Breast epithelium (tissue), 4 donors: Measurements from ENCODE around the gene MGME1. TPM values are rescaled to one million over a fixed set of nuclear protein-coding genes. Genes with fewer than 3 reads are reported as not detected.
A peak's percentile ranks its signal among the peaks of the same experiment; 100 is the strongest.

Experiments
- DNase-seq, 2 donors: peaks; one replicate each; pipeline ENCODE4 v3.0.0-alpha.2; 2019; ENCODE audit warnings: low spot score in 2 of 2
- H3K27ac ChIP-seq, 2 donors: fragments of 200-600 bp; sonication (generic) in 1 of 2; one replicate each; pipeline ENCODE4 v1.5.1; 2016 to 2019; ENCODE audit warnings: mild to moderate bottlenecking in 1 of 2
- H3K27me3 ChIP-seq, 2 donors: fragments of 200-600 bp; sonication (generic) in 1 of 2; one replicate each; pipeline versions ENCODE4 v1.5.1 to v1.6.0; 2017 to 2019; ENCODE audit warnings: control low read depth in 1 of 2, mild to moderate bottlenecking in 1 of 2
- H3K36me3 ChIP-seq: fragments of 200-600 bp; one replicate; pipeline ENCODE4 v1.5.1; 2019
- H3K4me1 ChIP-seq, 2 donors: fragments of 200-600 bp; sonication (generic); one replicate each; pipeline ENCODE4 v1.5.1; 2016 to 2019; ENCODE audit warnings: control low read depth in 1 of 2
- H3K4me3 ChIP-seq, 3 donors: fragments of 200-600 bp; sonication (generic); 1 replicate in 2 of 3; 2 replicates in 1 of 3; pipeline ENCODE4 v1.5.1; 2016 to 2019; ENCODE audit warnings: mild to moderate bottlenecking in 3 of 3, moderate library complexity in 2 of 3
- H3K9me3 ChIP-seq, 2 donors: fragments of 200-600 bp; sonication (generic) in 1 of 2; one replicate each; pipeline ENCODE4 v1.5.1; 2016 to 2019; ENCODE audit warnings: control low read depth in 1 of 2
- POLR2A ChIP-seq: fragments of 450-650 bp; IDR thresholded peaks from one replicate; pipeline ENCODE4 v1.6.1; 2016; ENCODE audit warnings: antibody characterized with exemption, mild to moderate bottlenecking, moderate library complexity
- POLR2AphosphoS5 ChIP-seq, 3 donors: sonication (generic); formaldehyde crosslinking; IDR thresholded peaks; one replicate each; pipeline ENCODE4 v1.6.1; 2017; ENCODE audit warnings: antibody characterized with exemption in 3 of 3
- intact Hi-C: fragments of 100-400 bp; cut with DNase I; formaldehyde crosslinking; loops from one replicate; pipeline ENCODE4 v1.15.1; 2023; ENCODE audit warnings: low total_unique reads
- total RNA-seq, 3 donors: library from RNA; depleted of rRNA; stranded (reverse); fragments of >200 nt; gene quantifications; one replicate each; pipeline ENCODE4 v1.1.0, GENCODE V29; 2016
- TF ChIP-seq, protein P1 (sequence below), 3 donors: fragments of 450-650 bp; IDR thresholded peaks; one replicate each; pipeline ENCODE4 v1.5.1; 2016 to 2017; ENCODE audit warnings: antibody characterized with exemption in 3 of 3, mild to moderate bottlenecking in 3 of 3, moderate library complexity in 3 of 3

The MGME1 gene
- total RNA-seq, 3 donors from 2014 or later, result 7.8 to 26.2 (median 18.7) TPM

GRCh38 chr20:17925940-17926300 is 42.9 kb upstream of the MGME1 start:
- Histone ChIP-seq H3K9me3 (no peaks in the 10 kb centered on the region), H3K27me3 (no peaks in the 10 kb centered on the region), H3K36me3 (no peaks in the 10 kb centered on the region), H3K4me3 (no peak overlapping the region), H3K27ac (no peak overlapping the region), H3K4me1 (no peaks in the 10 kb centered on the region)
- TF ChIP-seq POLR2AphosphoS5 (IDR thresholded peaks at IDR 0.05) (no peak), POLR2A (no peak)
- TF ChIP-seq, protein P1, sequence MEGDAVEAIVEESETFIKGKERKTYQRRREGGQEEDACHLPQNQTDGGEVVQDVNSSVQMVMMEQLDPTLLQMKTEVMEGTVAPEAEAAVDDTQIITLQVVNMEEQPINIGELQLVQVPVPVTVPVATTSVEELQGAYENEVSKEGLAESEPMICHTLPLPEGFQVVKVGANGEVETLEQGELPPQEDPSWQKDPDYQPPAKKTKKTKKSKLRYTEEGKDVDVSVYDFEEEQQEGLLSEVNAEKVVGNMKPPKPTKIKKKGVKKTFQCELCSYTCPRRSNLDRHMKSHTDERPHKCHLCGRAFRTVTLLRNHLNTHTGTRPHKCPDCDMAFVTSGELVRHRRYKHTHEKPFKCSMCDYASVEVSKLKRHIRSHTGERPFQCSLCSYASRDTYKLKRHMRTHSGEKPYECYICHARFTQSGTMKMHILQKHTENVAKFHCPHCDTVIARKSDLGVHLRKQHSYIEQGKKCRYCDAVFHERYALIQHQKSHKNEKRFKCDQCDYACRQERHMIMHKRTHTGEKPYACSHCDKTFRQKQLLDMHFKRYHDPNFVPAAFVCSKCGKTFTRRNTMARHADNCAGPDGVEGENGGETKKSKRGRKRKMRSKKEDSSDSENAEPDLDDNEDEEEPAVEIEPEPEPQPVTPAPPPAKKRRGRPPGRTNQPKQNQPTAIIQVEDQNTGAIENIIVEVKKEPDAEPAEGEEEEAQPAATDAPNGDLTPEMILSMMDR (IDR thresholded peaks at IDR 0.05), result no peak
- intact Hi-C loops, result no loop called here
- DNase-seq, result no peak

DNA sequence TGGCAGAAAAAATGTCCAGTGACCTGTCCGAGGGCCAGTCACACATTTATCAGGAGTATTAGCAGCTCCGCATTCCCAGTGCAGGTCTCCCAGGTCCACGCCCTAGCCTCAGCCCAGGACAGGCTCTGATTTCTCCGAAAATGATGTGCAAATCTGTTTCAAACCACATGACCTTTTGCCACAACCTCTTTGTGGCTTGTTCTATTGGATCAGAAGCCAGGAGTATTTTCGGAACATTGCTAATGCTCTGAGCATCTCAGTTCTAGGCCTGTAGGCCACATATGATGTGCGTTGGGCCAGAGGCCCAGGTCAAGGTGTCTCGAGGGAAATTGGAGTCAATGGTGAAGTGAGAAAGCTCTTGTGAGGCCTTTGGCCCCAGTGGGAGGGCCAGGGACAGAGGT is 40.6 kb upstream of the MGME1 start:
- H3K4me1 ChIP-seq, result no peaks in the 10 kb centered on the region
- peak overlapping the region; percentile 71 to 76 for H3K27ac ChIP-seq
- TF ChIP-seq, protein P1 (IDR thresholded peaks at IDR 0.05), result no peak
- TF ChIP-seq POLR2A, result no peak
- no peak for TF ChIP-seq POLR2AphosphoS5 (IDR thresholded peaks at IDR 0.05)
- H3K4me3 ChIP-seq, result no peak overlapping the region
- H3K36me3 ChIP-seq, result no peaks in the 10 kb centered on the region
- DNase-seq, result no peak
- no peaks in the 10 kb centered on the region for H3K27me3 ChIP-seq
- H3K9me3 ChIP-seq, result no peaks in the 10 kb centered on the region
- intact Hi-C loops, result no loop called here

GRCh38 chr20:17928633-17929311 is 40.0 kb upstream of the MGME1 start:
- no peaks in the 10 kb centered on the region for H3K4me1 ChIP-seq
- TF ChIP-seq POLR2AphosphoS5 (IDR thresholded peaks at IDR 0.05) (no peak), POLR2A (no peak)
- TF ChIP-seq, protein P1 (IDR thresholded peaks at IDR 0.05), result no peak
- no peaks in the 10 kb centered on the region for H3K27me3 ChIP-seq
- no peaks in the 10 kb centered on the region for H3K9me3 ChIP-seq
- H3K36me3 ChIP-seq, result no peaks in the 10 kb centered on the region
- H3K4me3 ChIP-seq, result no peak overlapping the region
- no peak for DNase-seq
- intact Hi-C loops, result no loop called here
- peak overlapping the region; percentile 71 to 76 for H3K27ac ChIP-seq

GRCh38 chr20:17931513-17931912 is 37.3 kb upstream of the MGME1 start:
- H3K27ac ChIP-seq, result no peak overlapping the region
- no peaks in the 10 kb centered on the region for H3K4me1 ChIP-seq
- no peaks in the 10 kb centered on the region for H3K9me3 ChIP-seq
- DNase-seq, result no peak
- no peak overlapping the region for H3K4me3 ChIP-seq
- TF ChIP-seq, protein P1 (IDR thresholded peaks at IDR 0.05), result no peak
- TF ChIP-seq POLR2A, result no peak
- no peak for TF ChIP-seq POLR2AphosphoS5 (IDR thresholded peaks at IDR 0.05)
- H3K27me3 ChIP-seq, result no peaks in the 10 kb centered on the region
- intact Hi-C loops, result no loop called here
- H3K36me3 ChIP-seq, result no peaks in the 10 kb centered on the region

- Histone ChIP-seq H3K27me3 (no peaks in the 10 kb centered on the region), H3K4me3 (no peak overlapping the region), H3K9me3 (no peaks in the 10 kb centered on the region), H3K27ac (no peak overlapping the region), H3K36me3 (no peaks in the 10 kb centered on the region), H3K4me1 (peaks cover 0 to 8% of the 10 kb centered on the region in 2 donors)
- intact Hi-C loops, result no loop called here
- DNase-seq, result no peak
- TF ChIP-seq POLR2A, result no peak
- TF ChIP-seq, protein P1 (IDR thresholded peaks at IDR 0.05), result no peak
Measured at GRCh38 chr20:17932396-17932795, 36.4 kb upstream of the MGME1 start.
